GM12891 (cell line): ENCODE results near the gene ZNF214.

Source experiments
- PAX5 ChIP-seq: IDR thresholded peaks from 2 replicates; pipeline ENCODE4 v1.6.1; 2011; ENCODE audit warnings: low read length, moderate library complexity, mild to moderate bottlenecking; ENCODE audit not compliant: insufficient read depth, severe bottlenecking
- POLR2A ChIP-seq: IDR thresholded peaks from 2 replicates; pipeline ENCODE4 v1.6.1; 2011; ENCODE audit warnings: low read depth, low read length, control low read depth
- POLR2AphosphoS5 ChIP-seq: IDR thresholded peaks from 2 replicates; pipeline ENCODE4 v1.6.1; 2011; ENCODE audit warnings: low read depth, low read length, control low read depth
- TAF1 ChIP-seq: IDR thresholded peaks from 2 replicates; pipeline ENCODE4 v1.6.1; 2011; ENCODE audit warnings: low read depth, low read length, control low read depth

DNA sequence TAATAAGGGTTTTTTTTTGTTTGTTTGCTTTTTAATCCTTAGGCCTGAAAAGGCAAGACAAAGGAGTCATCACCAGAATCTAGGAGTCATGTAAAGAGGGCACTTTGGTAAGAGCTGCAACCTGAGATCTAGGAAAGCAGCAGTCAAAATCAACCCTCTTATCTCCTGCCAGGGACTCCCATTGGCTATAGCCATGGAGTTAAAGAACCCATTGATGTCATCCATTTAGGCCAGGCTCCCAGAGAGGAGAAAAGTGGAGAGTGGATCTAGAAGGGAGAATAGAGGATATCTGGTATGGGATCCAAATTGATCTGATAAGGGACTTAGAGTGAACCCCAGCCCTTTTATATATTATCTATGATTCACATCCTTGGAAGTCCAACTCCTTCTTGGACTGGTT, 58.0 kb downstream of the ZNF214 start:
- no peak for TF ChIP-seq POLR2A
- TF ChIP-seq TAF1 = no peak
- no peak for TF ChIP-seq POLR2AphosphoS5
- no peak for TF ChIP-seq PAX5
